Measurements from ENCODE around the gene UNC5A. TPM values are rescaled to one million over a fixed set of nuclear protein-coding genes. Genes with fewer than 3 reads are reported as not detected.
"Not testable (repeated sequence)": the region's sequence is repeated elsewhere in the genome, so short reads cannot be mapped to it uniquely, and the experiment has no call there.

UNC5A gene
- total RNA-seq, 1 experiment from 2014 or later: not detected

GRCh38 chr5:176869501-176870109, 59.2 kb downstream of the UNC5A start:
- no peaks in the 10 kb centered on the region for H3K36me3 ChIP-seq (ENCODE audit: insufficient read depth, low read length)
- 0 out of 2 replicates have a peak, but pooled peaks cover 5% of the 10 kb centered on the region for H4K20me1 ChIP-seq (ENCODE audit: insufficient read depth, low read depth, low read length)
- H3K9ac ChIP-seq (ENCODE audit: low read length): no peak overlapping the region
- no peak overlapping the region for H3K4me2 ChIP-seq (ENCODE audit: low read depth, low read length, poor library complexity, severe bottlenecking)
- no peak overlapping the region for H3K27ac ChIP-seq (ENCODE audit: low read length)
- no peak overlapping the region for H2AFZ ChIP-seq (ENCODE audit: low read length)
- no peak overlapping the region for H3K4me3 ChIP-seq (ENCODE audit: low read length)
- no peaks in the 10 kb centered on the region for H3K79me2 ChIP-seq (ENCODE audit: low read length)
- H3K9me3 ChIP-seq (ENCODE audit: low read length): no peaks in the 10 kb centered on the region
- no peaks in the 10 kb centered on the region for H3K27me3 ChIP-seq (ENCODE audit: low read length)
- DNase-seq: no peak
- no peaks in the 10 kb centered on the region for H3K4me1 ChIP-seq (ENCODE audit: low read length)
- no peaks in the 10 kb centered on the region for H3K9me2 ChIP-seq (replicated peaks; ENCODE audit: insufficient read depth, low read length)

- Histone ChIP-seq H3K79me2 (ENCODE audit: low read length) (no peaks in the 10 kb centered on the region), H3K9me3 (ENCODE audit: low read length) (no peaks in the 10 kb centered on the region), H3K9ac (ENCODE audit: low read length) (no peak overlapping the region), H3K27ac (ENCODE audit: low read length) (no peak overlapping the region), H3K4me3 (ENCODE audit: low read length) (no peak overlapping the region), H3K36me3 (ENCODE audit: insufficient read depth, low read length) (no peaks in the 10 kb centered on the region), H4K20me1 (ENCODE audit: insufficient read depth, low read depth, low read length) (0 out of 2 replicates have a peak, but pooled peaks cover 5% of the 10 kb centered on the region), H3K27me3 (ENCODE audit: low read length) (no peaks in the 10 kb centered on the region), H2AFZ (ENCODE audit: low read length) (no peak overlapping the region), H3K9me2 (replicated peaks; ENCODE audit: insufficient read depth, low read length) (no peaks in the 10 kb centered on the region), H3K4me2 (ENCODE audit: low read depth, low read length, poor library complexity, severe bottlenecking) (no peak overlapping the region), H3K4me1 (ENCODE audit: low read length) (no peaks in the 10 kb centered on the region)
- DNase-seq: peak; percentile 73
Observed at GRCh38 chr5:176870110-176870591, 59.8 kb downstream of the UNC5A start.

- not testable (repeated sequence) for H2AFZ ChIP-seq (ENCODE audit: low read length); H3K27ac ChIP-seq (ENCODE audit: low read length); H3K4me1 ChIP-seq (ENCODE audit: low read length); H4K20me1 ChIP-seq (ENCODE audit: insufficient read depth, low read depth, low read length); H3K4me2 ChIP-seq (ENCODE audit: low read depth, low read length, poor library complexity, severe bottlenecking); DNase-seq; H3K9me2 ChIP-seq (replicated peaks; ENCODE audit: insufficient read depth, low read length); H3K9me3 ChIP-seq (ENCODE audit: low read length); H3K36me3 ChIP-seq (ENCODE audit: insufficient read depth, low read length); H3K79me2 ChIP-seq (ENCODE audit: low read length); H3K27me3 ChIP-seq (ENCODE audit: low read length); H3K4me3 ChIP-seq (ENCODE audit: low read length); H3K9ac ChIP-seq (ENCODE audit: low read length)
Observed at GRCh38 chr5:176870644-176871043, 60.3 kb downstream of the UNC5A start.

GRCh38 chr5:176872586-176872985, 62.2 kb downstream of the UNC5A start:
- not testable (repeated sequence) for H2AFZ ChIP-seq (ENCODE audit: low read length); H3K4me3 ChIP-seq (ENCODE audit: low read length); H3K9me2 ChIP-seq (replicated peaks; ENCODE audit: insufficient read depth, low read length); H3K36me3 ChIP-seq (ENCODE audit: insufficient read depth, low read length); H3K4me2 ChIP-seq (ENCODE audit: low read depth, low read length, poor library complexity, severe bottlenecking); H3K27ac ChIP-seq (ENCODE audit: low read length); H3K4me1 ChIP-seq (ENCODE audit: low read length); H4K20me1 ChIP-seq (ENCODE audit: insufficient read depth, low read depth, low read length); H3K79me2 ChIP-seq (ENCODE audit: low read length); H3K9ac ChIP-seq (ENCODE audit: low read length); DNase-seq; H3K9me3 ChIP-seq (ENCODE audit: low read length); H3K27me3 ChIP-seq (ENCODE audit: low read length)

GRCh38 chr5:176873011-176873410, 62.7 kb downstream of the UNC5A start:
- H3K9me2 ChIP-seq (replicated peaks; ENCODE audit: insufficient read depth, low read length); H3K4me3 ChIP-seq (ENCODE audit: low read length); H3K4me2 ChIP-seq (ENCODE audit: low read depth, low read length, poor library complexity, severe bottlenecking); H3K27me3 ChIP-seq (ENCODE audit: low read length); H3K9me3 ChIP-seq (ENCODE audit: low read length); H3K36me3 ChIP-seq (ENCODE audit: insufficient read depth, low read length); H3K79me2 ChIP-seq (ENCODE audit: low read length); H4K20me1 ChIP-seq (ENCODE audit: insufficient read depth, low read depth, low read length); DNase-seq; H2AFZ ChIP-seq (ENCODE audit: low read length); H3K9ac ChIP-seq (ENCODE audit: low read length); H3K4me1 ChIP-seq (ENCODE audit: low read length); H3K27ac ChIP-seq (ENCODE audit: low read length): not testable (repeated sequence)

- no peaks in the 10 kb centered on the region for H3K9me3 ChIP-seq (ENCODE audit: low read length)
- no peaks in the 10 kb centered on the region for H3K4me1 ChIP-seq (ENCODE audit: low read length)
- H3K4me2 ChIP-seq (ENCODE audit: low read depth, low read length, poor library complexity, severe bottlenecking): no peak overlapping the region
- DNase-seq: no peak
- H3K9me2 ChIP-seq (replicated peaks; ENCODE audit: insufficient read depth, low read length): no peaks in the 10 kb centered on the region
- no peaks in the 10 kb centered on the region for H3K79me2 ChIP-seq (ENCODE audit: low read length)
- H3K9ac ChIP-seq (ENCODE audit: low read length): no peak overlapping the region
- no peak overlapping the region for H2AFZ ChIP-seq (ENCODE audit: low read length)
- H3K36me3 ChIP-seq (ENCODE audit: insufficient read depth, low read length): no peaks in the 10 kb centered on the region
- H3K27me3 ChIP-seq (ENCODE audit: low read length): no peaks in the 10 kb centered on the region
- H4K20me1 ChIP-seq (ENCODE audit: insufficient read depth, low read depth, low read length): no peaks in the 10 kb centered on the region; the same call in 1 of the 2 replicates
- no peak overlapping the region for H3K27ac ChIP-seq (ENCODE audit: low read length)
- no peak overlapping the region for H3K4me3 ChIP-seq (ENCODE audit: low read length)
Observed at GRCh38 chr5:176873541-176874172, 63.3 kb downstream of the UNC5A start.

- Histone ChIP-seq H3K9ac (ENCODE audit: low read length) (no peak overlapping the region), H3K27ac (ENCODE audit: low read length) (no peak overlapping the region), H3K4me1 (ENCODE audit: low read length) (no peaks in the 10 kb centered on the region), H4K20me1 (ENCODE audit: insufficient read depth, low read depth, low read length) (no peaks in the 10 kb centered on the region; the same call in 1 of the 2 replicates), H3K9me2 (replicated peaks; ENCODE audit: insufficient read depth, low read length) (no peaks in the 10 kb centered on the region), H3K9me3 (ENCODE audit: low read length) (no peaks in the 10 kb centered on the region), H3K79me2 (ENCODE audit: low read length) (no peaks in the 10 kb centered on the region), H3K4me2 (ENCODE audit: low read depth, low read length, poor library complexity, severe bottlenecking) (no peak overlapping the region), H3K27me3 (ENCODE audit: low read length) (no peaks in the 10 kb centered on the region), H2AFZ (ENCODE audit: low read length) (no peak overlapping the region), H3K4me3 (ENCODE audit: low read length) (no peak overlapping the region), H3K36me3 (ENCODE audit: insufficient read depth, low read length) (no peaks in the 10 kb centered on the region)
- no peak for DNase-seq
Observed at GRCh38 chr5:176874198-176874780, 63.9 kb downstream of the UNC5A start.

- Histone ChIP-seq H3K79me2 (ENCODE audit: low read length) (no peaks in the 10 kb centered on the region), H3K4me2 (ENCODE audit: low read depth, low read length, poor library complexity, severe bottlenecking) (no peak overlapping the region), H3K9me2 (replicated peaks; ENCODE audit: insufficient read depth, low read length) (no peaks in the 10 kb centered on the region), H2AFZ (ENCODE audit: low read length) (no peak overlapping the region), H3K4me3 (ENCODE audit: low read length) (no peak overlapping the region), H4K20me1 (ENCODE audit: insufficient read depth, low read depth, low read length) (no peaks in the 10 kb centered on the region; the same call in 1 of the 2 replicates), H3K4me1 (ENCODE audit: low read length) (no peaks in the 10 kb centered on the region), H3K27ac (ENCODE audit: low read length) (no peak overlapping the region), H3K9me3 (ENCODE audit: low read length) (no peaks in the 10 kb centered on the region), H3K27me3 (ENCODE audit: low read length) (no peaks in the 10 kb centered on the region), H3K36me3 (ENCODE audit: insufficient read depth, low read length) (no peaks in the 10 kb centered on the region), H3K9ac (ENCODE audit: low read length) (no peak overlapping the region)
- no peak for DNase-seq
Observed at GRCh38 chr5:176875014-176875550, 64.7 kb downstream of the UNC5A start.
